ENCODE measurements around the gene ASPRV1. TPM values are rescaled to one million over a fixed set of nuclear protein-coding genes. Genes with fewer than 3 reads are reported as not detected.

ASPRV1 gene
- polyA plus RNA-seq, 1 donor (not counting 4 experiments of a cell fraction or from before 2014, with no cell fraction given) = 1.5 TPM

DNA sequence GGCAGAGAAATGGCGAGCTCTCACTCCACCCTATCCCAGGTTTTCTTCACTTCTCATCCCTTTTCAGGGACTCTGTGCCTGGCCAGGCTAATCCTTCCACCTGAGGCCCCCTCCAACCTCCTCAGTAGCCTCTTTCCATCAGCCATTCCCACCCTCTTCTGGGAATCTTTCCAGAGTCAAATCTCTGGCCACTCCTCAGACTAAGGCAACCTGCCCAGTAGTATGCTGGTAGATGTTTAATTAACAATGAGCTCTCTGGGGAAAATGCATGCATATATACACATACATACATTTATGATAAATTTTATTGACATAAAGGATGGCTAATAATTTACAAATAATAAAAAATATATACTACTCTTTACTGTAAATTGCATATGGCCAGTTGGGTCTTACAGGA lies 11.4 kb upstream of the ASPRV1 start:
- no peaks in the 10 kb centered on the region for H3K79me2 ChIP-seq (ENCODE audit: control insufficient read depth, insufficient read depth, low read length)
- H3K9me1 ChIP-seq (ENCODE audit: control insufficient read depth, extremely low read depth, insufficient read depth, low read length) = peaks cover 2% of the 10 kb centered on the region
- H3K27me3 ChIP-seq (ENCODE audit: control insufficient read depth, extremely low read depth, insufficient read depth, low read length) = no peaks in the 10 kb centered on the region
- no peak overlapping the region for H3K27ac ChIP-seq (ENCODE audit: control insufficient read depth, insufficient read depth, low read length)
- no peaks in the 10 kb centered on the region for H3K36me3 ChIP-seq (ENCODE audit: control insufficient read depth in 2 of 2, extremely low read depth in 1 of 2, insufficient read depth in 2 of 2, low read length in 2 of 2)
- DNase-seq (ENCODE audit: low read depth, low spot score) (no peak), FAIRE-seq (no peak)
- no peak for TF ChIP-seq EZH2 (IDR thresholded peaks at IDR 0.05; ENCODE audit: low read length)
- TF ChIP-seq, protein P1, sequence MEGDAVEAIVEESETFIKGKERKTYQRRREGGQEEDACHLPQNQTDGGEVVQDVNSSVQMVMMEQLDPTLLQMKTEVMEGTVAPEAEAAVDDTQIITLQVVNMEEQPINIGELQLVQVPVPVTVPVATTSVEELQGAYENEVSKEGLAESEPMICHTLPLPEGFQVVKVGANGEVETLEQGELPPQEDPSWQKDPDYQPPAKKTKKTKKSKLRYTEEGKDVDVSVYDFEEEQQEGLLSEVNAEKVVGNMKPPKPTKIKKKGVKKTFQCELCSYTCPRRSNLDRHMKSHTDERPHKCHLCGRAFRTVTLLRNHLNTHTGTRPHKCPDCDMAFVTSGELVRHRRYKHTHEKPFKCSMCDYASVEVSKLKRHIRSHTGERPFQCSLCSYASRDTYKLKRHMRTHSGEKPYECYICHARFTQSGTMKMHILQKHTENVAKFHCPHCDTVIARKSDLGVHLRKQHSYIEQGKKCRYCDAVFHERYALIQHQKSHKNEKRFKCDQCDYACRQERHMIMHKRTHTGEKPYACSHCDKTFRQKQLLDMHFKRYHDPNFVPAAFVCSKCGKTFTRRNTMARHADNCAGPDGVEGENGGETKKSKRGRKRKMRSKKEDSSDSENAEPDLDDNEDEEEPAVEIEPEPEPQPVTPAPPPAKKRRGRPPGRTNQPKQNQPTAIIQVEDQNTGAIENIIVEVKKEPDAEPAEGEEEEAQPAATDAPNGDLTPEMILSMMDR (optimal IDR thresholded peaks at IDR 0.05 in 1 of 3, IDR thresholded peaks at IDR 0.05 in 1 of 3, conservative IDR thresholded peaks at IDR 0.05 in 1 of 3; ENCODE audit: extremely low read depth in 1 of 3, insufficient read depth in 2 of 3, low read length in 3 of 3) = no peak
- no peaks in the 10 kb centered on the region for H3K9me3 ChIP-seq (ENCODE audit: control insufficient read depth, low read depth, low read length)
- H3K4me3 ChIP-seq (ENCODE audit: control insufficient read depth in 2 of 3, extremely low read depth in 1 of 3, insufficient read depth in 2 of 3, low read depth in 1 of 3, low read length in 3 of 3) = no peak overlapping the region
- dilution Hi-C loops (cut with MboI; ENCODE audit: extremely low pct_ligation_motif_present, low sequenced_read_pairs) = no loop called here
- no peaks in the 10 kb centered on the region for H3K4me1 ChIP-seq (ENCODE audit: control insufficient read depth, extremely low read depth, insufficient read depth, low read length)
- no peaks in the 10 kb centered on the region for H4K20me1 ChIP-seq (ENCODE audit: control insufficient read depth, extremely low read depth, insufficient read depth, low read length)
- H2AFZ ChIP-seq (ENCODE audit: control insufficient read depth, low read length) = no peak overlapping the region
- H3K9ac ChIP-seq (ENCODE audit: control insufficient read depth, extremely low read depth, insufficient read depth, low read length) = no peak overlapping the region
- no peak overlapping the region for H3K4me2 ChIP-seq (ENCODE audit: control insufficient read depth, extremely low read depth, insufficient read depth, low read depth, low read length)

DNA sequence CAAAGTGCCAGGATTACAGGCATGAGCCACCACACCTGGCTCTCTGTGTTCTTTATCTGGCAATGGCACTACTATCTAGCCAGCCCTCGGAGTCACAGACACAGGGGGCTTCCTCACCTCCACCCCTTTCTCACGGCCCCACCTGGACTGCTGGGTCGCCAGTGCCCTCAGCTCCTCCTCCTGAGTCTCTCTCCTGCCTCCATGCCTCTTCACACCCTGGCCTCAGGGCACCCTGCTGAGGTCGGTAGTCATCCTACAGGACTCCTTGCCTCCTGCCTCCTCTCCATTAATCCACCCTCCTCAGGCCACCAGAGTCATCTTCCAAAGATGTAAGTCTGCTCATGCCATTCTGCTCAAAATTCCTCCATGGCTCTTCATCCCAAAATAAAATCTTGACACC lies 8.6 kb upstream of the ASPRV1 start:
- H3K9ac ChIP-seq (ENCODE audit: control insufficient read depth, extremely low read depth, insufficient read depth, low read length) = no peak overlapping the region
- H3K27me3 ChIP-seq (ENCODE audit: control insufficient read depth, extremely low read depth, insufficient read depth, low read length) = no peaks in the 10 kb centered on the region
- no peak overlapping the region for H3K4me2 ChIP-seq (ENCODE audit: control insufficient read depth, extremely low read depth, insufficient read depth, low read depth, low read length)
- no peak for FAIRE-seq
- H3K27ac ChIP-seq (ENCODE audit: control insufficient read depth, insufficient read depth, low read length) = no peak overlapping the region
- peaks cover 3% of the 10 kb centered on the region for H3K4me1 ChIP-seq (ENCODE audit: control insufficient read depth, extremely low read depth, insufficient read depth, low read length)
- no peaks in the 10 kb centered on the region for H4K20me1 ChIP-seq (ENCODE audit: control insufficient read depth, extremely low read depth, insufficient read depth, low read length)
- dilution Hi-C loops (cut with MboI; ENCODE audit: extremely low pct_ligation_motif_present, low sequenced_read_pairs) = no loop called here
- no peaks in the 10 kb centered on the region for H3K36me3 ChIP-seq (ENCODE audit: control insufficient read depth in 2 of 2, extremely low read depth in 1 of 2, insufficient read depth in 2 of 2, low read length in 2 of 2)
- H3K4me3 ChIP-seq (ENCODE audit: control insufficient read depth in 2 of 3, extremely low read depth in 1 of 3, insufficient read depth in 2 of 3, low read depth in 1 of 3, low read length in 3 of 3) = no peak overlapping the region
- no peaks in the 10 kb centered on the region for H3K79me2 ChIP-seq (ENCODE audit: control insufficient read depth, insufficient read depth, low read length)
- no peaks in the 10 kb centered on the region for H3K9me1 ChIP-seq (ENCODE audit: control insufficient read depth, extremely low read depth, insufficient read depth, low read length)
- no peaks in the 10 kb centered on the region for H3K9me3 ChIP-seq (ENCODE audit: control insufficient read depth, low read depth, low read length)
- H2AFZ ChIP-seq (ENCODE audit: control insufficient read depth, low read length) = no peak overlapping the region
- DNase-seq (ENCODE audit: low read depth, low spot score) = no peak
- no peak for TF ChIP-seq EZH2 (IDR thresholded peaks at IDR 0.05; ENCODE audit: low read length)
- TF ChIP-seq, protein P1 (optimal IDR thresholded peaks at IDR 0.05 in 1 of 3, IDR thresholded peaks at IDR 0.05 in 1 of 3, conservative IDR thresholded peaks at IDR 0.05 in 1 of 3; ENCODE audit: extremely low read depth in 1 of 3, insufficient read depth in 2 of 3, low read length in 3 of 3) = no peak
